Germinal center (tissue), 1 donor: ENCODE measurements around the gene OR9Q2.
"Not testable (repeated sequence)": the region's sequence is repeated elsewhere in the genome, so short reads cannot be mapped to it uniquely, and the experiment has no call there.

Experiments used
- DNase-seq: peaks from one replicate; pipeline ENCODE4 v3.0.0; 2012; ENCODE audit warnings: mixed read lengths, low spot score

The OR9Q2 gene

GRCh38 chr11:58188770-58189169, at the start of gene OR9Q2:
Gene OR9Q2, plus strand, starts transcription at chr11:58189070. Its CDS starts 1,421 bp downstream, at chr11:58190491.
- DNase-seq: no peak

GRCh38 chr11:58142761-58143160, 46.1 kb upstream of the OR9Q2 start:
- DNase-seq: no peak

GRCh38 chr11:58152781-58153180, 36.1 kb upstream of the OR9Q2 start:
- DNase-seq: no peak

GRCh38 chr11:58164389-58164788, 24.5 kb upstream of the OR9Q2 start:
- DNase-seq: no peak

- no peak for DNase-seq
Measured at GRCh38 chr11:58164990-58165389, 23.9 kb upstream of the OR9Q2 start.

- DNase-seq: no peak
Measured at GRCh38 chr11:58165504-58166106, 23.3 kb upstream of the OR9Q2 start.

GRCh38 chr11:58177409-58178054, 11.3 kb upstream of the OR9Q2 start:
- DNase-seq: no peak

- DNase-seq: no peak
Measured at GRCh38 chr11:58178444-58178843, 10.4 kb upstream of the OR9Q2 start.

GRCh38 chr11:58179648-58180047, 9.2 kb upstream of the OR9Q2 start:
- DNase-seq: no peak

GRCh38 chr11:58186938-58187337, 1.9 kb upstream of the OR9Q2 start:
- DNase-seq: no peak

GRCh38 chr11:58192229-58192628, 3.4 kb downstream of the OR9Q2 start:
- DNase-seq: no peak

- DNase-seq: no peak
Measured at GRCh38 chr11:58193391-58193790, 4.5 kb downstream of the OR9Q2 start.

- no peak for DNase-seq
Measured at GRCh38 chr11:58195939-58196338, 7.1 kb downstream of the OR9Q2 start.

- DNase-seq: no peak
Measured at GRCh38 chr11:58199271-58199670, 10.4 kb downstream of the OR9Q2 start.

GRCh38 chr11:58204042-58204441, 15.2 kb downstream of the OR9Q2 start, which contains the start of gene OR1S2:
Gene OR1S2, minus strand, starts transcription at chr11:58204142. Its CDS starts 0 bp downstream, at chr11:58204142.
- no peak for DNase-seq

- DNase-seq: not testable (repeated sequence)
Measured at GRCh38 chr11:58212420-58212819, 23.6 kb downstream of the OR9Q2 start, which contains the start of gene OR1S1. Gene OR1S1, plus strand, starts transcription at chr11:58212720.

- DNase-seq: no peak
Measured at GRCh38 chr11:58216476-58216875, 27.6 kb downstream of the OR9Q2 start.

- DNase-seq: no peak
Measured at GRCh38 chr11:58222721-58223120, 33.9 kb downstream of the OR9Q2 start.

- DNase-seq: no peak
Measured at GRCh38 chr11:58227956-58228615, 39.2 kb downstream of the OR9Q2 start.
